Embryonic facial prominence (tissue), 1 donor: ENCODE data around the gene SLC7A4.
A peak's percentile ranks its signal among the peaks of the same experiment; 100 is the strongest.
"Not testable (repeated sequence)": the region's sequence is repeated elsewhere in the genome, so short reads cannot be mapped to it uniquely, and the experiment has no call there.

Source experiments
- DNase-seq: peaks from one replicate; pipeline ENCODE4 v3.0.0-alpha.2; 2016; ENCODE audit errors: extremely low spot score

SLC7A4 gene

DNA sequence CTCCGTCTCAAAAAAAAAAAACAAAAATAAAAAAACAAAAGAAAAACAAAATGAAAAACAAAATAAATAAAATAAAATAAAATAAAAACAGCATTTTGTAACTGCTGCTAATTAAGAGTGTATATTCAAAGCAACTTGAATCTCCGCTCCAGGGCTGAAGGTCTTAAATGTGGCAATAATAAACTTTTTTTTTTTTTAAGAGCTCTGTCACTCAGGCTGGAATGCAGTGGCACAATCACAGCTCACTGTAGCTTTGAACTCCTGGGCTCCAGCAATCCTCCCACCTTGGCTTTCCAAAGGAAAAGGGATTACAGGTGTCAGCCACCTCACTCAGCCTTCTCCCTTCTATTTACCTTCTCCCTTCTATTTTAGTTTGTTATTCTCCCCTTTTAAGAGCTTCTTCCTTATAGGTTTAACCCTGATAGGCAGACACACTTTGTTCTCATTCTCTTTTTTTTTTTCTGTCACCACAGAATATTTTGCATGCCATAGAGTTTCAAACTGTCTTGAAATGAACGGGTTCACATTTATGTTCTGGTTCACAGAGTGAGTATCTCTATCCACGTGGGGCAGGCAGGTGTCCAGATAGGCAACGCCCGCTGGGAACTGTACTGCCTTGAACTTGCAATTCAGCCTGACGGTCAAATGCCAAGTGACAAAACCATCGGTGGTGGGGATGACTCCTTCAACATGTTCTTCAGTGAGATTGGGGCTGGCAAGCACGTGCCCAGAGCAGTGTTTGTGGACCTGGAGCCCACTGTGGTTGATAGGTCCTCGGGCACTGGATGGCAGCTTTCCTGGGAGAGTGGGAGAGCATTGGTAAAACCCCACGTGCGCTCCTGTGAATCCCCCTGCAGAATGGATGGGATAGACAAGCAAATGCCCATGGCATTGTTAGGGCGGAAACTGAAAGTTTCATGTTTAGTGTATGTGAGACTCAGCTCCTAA lies 32.8 kb upstream of the SLC7A4 start:
- no peak for DNase-seq

DNA sequence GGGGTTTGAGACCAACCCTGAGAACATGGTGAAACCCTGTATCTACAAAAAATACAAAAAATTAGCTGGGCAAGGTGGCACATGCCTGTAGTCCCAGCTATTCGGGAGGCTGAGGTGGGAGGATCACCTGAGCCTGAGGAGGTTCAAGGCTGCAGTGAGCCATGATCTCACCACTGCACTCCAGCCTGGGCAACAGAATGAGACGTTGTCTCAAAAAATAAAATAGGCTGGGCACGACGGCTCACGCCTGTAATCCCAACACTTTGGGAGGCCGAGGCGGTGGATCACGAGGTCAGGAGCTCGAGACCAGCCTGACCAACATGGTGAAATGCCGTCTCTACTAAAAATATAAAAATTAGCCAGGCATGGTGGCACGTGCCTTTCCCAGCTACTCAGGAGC lies 32.1 kb upstream of the SLC7A4 start:
- DNase-seq = not testable (repeated sequence)

DNA sequence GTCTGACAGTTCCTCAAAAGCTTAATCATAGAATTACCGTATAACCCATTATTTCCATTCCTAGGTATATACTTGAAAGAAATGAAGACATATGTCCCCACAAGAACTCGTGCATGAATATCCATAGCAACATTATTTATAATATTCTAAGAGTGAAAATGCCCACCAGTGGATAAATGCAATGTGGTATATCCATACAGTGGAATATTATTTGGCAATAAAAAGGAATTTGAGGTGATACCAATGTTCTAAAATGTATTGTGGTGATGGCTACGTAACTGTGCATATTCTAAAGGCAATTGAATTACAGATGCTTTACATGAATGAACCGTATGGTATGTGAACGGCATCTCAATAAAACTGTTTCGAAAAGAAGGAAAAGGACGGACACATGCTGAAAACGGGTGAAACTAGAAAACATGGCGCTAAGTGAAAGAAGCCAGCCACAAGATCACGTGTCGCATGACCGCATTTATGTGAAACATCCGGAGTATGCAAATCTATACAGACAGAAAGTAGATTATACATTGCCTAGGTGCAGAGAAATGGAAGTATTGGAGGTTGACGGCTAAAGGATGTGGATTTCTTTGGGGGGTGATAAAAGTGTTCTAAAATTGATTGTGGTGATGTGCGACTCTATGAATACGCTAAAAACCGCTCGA lies 29.4 kb upstream of the SLC7A4 start:
- DNase-seq = not testable (repeated sequence)

DNA sequence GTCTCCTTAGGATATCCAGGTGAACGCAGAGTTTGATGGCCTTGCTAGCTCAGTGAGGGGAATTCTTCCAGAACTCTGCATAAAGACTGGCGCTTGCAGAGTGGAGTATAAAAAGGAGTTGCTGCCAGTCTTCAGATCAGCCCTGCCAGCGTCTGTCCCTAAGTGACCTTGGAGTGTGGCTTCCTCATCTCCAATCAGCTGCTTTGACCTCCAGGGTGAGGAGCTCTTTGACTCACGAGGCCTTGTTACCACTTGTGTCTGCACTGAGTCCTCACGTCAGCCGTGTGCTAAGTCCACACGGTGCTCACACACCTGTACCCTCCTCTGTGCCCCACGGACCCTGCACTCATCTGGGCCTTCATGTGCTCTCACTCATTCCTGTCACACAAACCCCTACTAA lies 28.0 kb upstream of the SLC7A4 start:
- not testable (repeated sequence) for DNase-seq

DNA sequence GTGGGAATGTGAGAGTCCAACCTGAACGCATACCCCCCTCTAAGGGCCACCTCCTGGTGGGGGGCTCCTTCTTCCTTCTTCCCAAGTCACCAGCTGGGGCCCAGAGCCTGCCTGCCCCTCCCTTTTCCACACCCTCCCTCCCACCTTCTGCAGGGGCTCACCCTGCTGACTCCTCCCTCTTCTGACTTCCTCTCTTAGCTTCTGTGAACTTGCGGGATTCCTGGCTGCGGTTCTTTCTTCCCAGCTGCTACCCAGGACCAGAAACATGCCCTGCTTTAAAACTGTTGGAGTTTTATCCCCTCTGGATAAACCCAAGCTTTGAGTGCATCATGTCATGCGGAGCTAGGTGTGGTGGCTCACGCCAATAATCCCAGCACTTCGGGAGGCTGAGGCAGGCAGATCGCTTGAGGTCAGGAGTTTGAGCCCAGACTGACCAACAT lies 23.5 kb upstream of the SLC7A4 start:
- no peak for DNase-seq

DNA sequence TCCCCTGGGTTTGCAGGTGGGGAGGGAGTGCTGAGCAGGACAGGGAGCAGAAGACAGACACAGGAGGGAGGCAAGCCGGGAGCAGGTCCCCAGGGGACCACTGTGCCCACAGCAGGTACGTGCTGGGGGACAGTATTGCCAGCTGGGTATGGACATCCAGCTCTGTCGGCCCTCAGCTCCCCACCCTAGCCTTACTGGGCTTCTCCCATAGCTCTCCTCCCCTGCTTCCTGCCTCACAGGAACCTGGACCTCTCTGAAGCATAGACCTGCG lies 23.1 kb upstream of the SLC7A4 start:
- DNase-seq = no peak

DNA sequence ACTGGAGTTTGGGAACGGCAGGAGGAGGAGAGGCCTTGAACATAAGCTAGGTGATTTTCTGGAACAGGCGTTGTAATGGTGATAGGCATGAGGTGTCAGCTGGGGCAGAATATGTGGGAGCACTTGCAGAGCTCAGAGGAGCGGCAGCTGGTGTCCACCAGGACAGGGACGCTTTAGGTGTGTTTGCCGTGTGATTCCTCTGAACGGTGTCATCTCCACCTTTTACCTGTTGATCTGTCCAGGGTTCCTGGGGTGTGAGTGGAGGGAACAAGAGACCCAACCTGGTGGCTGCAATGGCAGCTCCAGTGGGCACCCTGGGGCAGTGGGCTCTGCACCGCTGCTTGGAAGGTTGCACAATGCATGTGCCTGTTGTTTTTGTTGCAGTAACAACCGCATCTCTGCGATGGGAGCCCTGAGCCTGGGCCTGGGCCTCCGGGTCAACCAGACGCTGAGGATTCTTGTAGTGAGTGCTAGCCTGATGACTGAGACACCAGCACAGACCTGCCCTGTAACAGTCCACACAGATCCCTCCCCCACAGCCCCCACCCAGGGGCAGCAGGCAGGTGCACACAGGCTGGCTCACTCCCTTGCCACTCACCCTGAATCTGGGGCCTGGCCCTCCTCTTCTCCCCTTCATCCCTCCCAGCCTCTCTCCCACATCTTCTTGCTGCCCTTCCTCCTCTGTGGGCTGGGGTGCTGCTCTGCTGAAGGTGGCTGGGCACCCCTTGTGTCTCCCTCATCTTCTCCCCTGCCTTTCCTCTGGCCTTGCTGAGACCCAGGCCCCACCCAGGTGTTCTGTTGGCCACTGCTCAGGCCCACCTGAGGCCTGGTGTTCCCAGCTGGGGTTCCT lies 22.6 kb upstream of the SLC7A4 start:
- DNase-seq = no peak

DNA sequence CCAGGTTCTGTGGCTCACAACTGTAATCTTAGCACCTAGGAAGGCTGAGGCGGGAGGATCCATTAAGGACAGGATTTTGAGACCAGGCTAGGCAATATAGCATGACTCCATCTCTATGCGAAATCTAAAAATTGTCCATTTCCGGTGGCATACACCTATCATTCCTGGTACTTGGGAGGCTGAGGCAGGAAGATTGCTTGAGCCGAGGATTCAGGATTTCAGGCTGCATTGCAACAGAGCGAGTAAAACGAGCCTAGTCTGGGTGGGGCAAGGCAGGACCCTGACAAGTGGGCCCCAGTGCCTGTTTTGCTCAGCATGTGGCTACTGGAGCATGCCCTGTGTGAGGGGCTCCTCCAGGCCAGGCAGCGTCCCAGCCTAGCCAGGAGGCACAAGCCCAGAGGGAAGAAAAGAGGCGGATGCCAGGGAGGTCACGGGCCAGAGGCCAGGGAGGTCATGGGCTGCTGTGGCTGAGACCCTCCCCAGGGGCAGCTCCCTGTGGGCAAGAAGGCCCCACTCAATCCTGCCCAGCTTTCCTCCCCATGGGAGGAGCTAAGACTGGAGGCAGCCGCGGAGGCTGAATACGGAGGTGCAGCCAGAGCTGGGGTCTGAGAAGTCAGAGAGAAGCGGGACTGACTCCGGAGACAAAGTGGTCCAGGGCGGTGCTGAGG lies 21.8 kb upstream of the SLC7A4 start:
- no peak for DNase-seq

DNA sequence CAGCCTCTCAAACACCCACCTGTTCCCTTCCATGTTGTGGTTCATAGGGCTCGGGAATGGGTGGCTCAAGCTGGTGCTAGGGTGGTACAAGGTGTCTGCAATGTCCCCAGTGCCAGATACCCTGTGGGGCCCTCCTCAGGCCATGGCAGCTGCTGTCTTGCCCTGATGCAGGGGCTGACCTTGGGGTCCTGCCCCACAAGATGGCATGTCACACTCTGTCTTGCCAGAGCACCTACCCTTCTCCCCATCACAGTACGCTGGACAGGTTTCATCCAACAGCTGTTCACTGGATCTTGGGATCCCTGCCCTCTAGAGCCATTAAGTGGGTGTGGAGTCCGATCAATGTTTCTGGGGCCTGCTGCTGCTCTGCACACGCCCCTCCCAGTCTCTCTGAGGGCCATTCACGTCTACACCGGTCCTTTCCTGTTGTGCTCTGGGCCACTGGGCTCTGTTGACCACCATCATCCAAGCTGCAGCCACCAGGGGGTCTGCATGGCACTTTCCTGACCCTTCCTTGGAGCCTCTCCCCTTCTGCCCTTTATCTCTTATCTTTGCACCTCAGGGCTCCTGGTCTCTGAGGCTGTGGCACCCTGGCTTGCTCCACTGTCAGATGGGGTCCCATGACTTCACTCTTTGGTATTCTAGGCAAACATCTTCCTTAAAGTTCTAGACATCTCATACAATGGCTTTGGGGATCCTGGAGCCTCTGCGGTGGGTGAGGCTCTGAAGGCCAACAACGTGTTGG lies 20.5 kb upstream of the SLC7A4 start:
- DNase-seq = no peak

DNA sequence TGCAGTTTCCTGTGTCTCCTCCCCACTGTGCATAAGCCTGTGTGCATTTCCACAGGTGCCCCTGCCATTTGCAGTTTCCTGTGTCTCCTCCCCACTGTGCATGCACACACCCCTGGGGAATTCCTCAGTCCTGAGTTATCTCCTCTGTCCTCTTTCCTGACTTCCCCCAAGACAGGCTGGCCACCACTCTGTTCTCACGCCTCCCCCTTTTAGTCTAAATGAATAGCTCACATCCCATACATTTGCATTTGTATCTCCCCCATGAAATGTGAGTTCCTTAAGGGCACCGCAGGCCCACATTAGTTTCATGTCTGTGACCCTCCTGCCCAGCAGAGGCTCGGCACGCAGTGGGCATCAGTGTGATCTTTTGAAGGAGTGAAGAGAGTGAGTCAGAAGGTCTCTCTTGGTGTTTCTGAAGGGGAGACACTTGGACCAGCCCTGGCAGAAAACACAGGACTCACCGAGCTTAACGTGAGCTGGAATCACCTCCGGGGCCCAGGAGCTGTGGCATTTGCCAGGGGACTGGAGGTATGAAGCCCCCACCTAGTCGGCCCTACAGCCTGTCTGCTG lies 19.6 kb upstream of the SLC7A4 start:
- DNase-seq = no peak

DNA sequence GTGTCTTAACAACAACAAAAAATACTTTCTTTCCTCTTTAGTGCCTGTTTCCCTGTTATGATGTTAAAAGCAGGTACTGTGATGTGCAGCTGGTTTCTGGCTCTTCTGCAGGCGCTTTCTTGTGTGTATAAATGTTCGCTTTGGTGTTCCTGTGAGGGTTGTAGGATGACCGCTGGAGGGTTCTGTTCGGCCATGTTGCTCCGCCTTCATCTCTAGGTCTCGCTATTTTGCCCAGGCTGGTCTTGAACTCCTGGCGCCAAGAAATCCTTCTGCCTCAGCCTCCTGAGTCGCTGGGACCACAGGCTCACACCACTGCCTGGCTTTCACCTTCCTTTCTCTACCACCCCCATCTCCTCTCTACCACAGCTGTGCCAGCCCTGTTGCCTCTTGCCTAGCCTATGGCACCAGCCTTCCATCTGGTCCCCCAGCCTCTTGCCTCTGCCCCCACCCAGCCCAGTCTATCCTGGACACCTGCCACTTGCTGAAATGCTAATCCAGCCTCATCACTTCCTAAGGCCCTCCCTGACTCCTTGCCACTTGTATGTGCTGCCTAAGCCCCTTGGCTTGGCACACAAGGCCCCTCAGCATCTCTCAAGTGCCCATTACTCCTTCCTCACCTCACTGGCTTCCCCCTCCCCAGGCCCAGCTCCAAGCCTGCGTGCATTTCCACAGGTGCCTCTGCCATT lies 18.9 kb upstream of the SLC7A4 start:
- no peak for DNase-seq

DNA sequence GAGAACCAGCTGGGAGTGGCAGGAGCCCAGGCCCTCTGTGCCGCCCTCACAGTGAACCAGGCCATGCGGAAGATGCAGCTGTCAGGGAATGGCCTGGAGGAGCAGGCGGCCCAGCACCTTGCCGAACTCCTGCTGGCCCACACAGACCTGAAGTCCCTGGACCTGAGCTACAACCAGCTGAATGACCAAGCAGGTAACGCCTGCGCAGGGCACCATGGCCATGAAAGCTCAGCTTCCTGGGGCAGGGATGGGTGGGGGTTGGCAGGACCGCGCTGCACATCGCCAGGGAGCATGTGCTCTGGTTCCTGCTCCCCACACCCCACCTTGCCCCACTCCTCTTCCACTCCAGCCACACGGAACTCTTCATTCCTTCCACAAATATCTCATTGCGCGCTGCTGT lies 16.6 kb upstream of the SLC7A4 start:
- DNase-seq = not testable (repeated sequence)

DNA sequence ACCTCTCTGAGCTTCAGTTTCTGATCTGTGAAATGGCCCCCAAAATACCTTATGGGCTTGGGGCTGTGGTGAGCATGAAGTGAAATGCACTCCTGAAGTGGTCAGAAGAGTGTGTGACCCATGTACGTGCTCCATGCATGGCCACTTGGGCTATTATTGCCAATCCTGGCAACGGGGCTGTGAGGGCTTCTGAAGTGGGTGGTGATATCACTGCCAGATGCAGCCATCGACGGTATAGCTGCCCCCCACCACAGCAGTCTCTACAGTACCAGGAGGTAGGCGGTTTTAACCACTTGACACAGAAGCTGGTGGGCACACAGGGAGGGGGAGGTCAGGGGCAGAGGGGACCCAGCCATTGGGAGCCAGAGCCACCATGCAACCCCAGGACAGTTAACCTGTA lies 16.1 kb upstream of the SLC7A4 start:
- not testable (repeated sequence) for DNase-seq

DNA sequence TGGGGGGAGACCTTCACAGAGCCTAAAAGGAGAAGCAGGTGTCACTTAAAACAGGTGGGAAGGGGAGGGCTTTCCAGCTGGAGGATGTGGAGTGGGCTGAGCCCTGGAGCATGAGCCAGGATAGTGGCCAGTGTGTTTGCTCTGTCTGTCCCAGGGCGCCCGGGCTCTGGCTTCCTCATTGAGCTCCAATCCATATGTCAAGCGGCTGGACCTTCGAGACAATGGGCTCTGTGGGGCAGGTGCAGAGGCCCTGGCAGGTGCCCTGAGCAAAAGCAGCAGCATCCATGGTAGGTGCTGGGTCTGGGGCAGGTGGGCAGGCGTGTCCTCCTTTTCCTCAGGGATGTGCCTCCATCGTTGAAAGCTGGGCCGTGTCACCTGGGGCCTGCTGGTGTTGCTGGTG lies 15.4 kb upstream of the SLC7A4 start:
- DNase-seq = no peak

DNA sequence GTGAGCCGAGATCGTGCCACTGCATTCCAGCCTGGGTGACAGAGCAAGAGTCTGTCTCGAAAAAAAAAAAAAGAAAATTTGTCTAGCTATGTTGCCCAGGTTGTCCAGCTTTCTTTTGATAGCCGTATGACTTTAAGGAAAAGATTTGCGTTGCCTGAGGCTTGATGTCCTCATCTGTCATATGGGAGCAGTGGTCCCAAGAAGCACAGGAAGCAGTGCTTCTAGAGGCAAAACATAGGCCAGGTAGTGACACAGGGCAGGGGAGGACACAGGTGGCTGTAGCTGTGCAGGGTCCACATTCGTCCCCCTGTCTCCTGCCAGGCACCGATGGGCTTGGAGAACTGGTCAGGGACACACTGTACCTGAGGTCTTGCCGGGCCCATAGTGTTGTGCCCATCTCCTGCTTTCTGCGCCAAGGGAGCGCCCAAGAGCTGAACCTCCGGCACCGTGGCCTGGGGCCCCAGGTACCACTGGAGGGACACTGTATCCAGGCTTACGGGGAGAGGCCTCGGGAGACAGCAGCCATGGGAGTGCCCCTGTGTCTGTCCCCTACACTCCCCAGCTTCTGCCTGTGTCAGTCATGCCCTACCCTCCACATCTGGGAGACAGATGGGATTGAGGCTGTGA lies 14.8 kb upstream of the SLC7A4 start:
- DNase-seq = no peak

DNA sequence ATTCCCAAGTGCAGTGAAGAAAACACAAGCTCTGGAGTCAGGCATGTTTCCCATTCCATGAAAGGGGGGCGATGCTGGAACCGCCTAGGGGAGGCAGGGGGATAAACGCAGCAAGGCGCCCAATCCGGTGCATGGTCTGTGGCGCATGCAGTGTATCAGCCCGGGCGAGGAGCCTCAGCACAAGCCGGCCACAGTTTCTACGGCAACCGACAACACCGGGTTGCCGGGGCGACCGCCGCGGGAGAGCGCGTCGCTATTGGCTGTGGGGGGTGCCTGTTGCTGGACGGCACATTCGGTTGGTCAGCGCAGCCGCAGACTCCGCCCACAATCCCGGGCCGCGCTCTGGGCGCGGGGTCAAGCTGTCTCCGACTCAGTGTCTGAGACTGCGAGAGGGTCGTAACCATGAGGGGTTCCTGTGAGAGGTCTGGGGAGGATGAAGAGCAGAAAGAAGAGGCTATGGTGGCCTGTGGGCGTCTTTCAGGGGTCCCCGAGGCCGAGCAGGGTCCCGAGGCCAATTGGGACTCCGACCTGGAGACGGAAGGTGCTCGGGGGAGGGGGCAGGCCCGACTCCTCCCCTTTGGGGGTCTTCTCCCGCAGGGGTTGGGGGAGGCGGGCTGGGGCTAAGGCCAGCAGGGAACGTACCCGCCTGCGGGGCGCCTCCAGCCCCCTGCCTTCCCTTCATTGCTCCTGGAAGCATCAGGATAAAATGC lies 13.4 kb upstream of the SLC7A4 start, which contains the start of gene LRRC74B:
TSS of gene LRRC74B (plus strand) at position 362 of the 710 bp plus-strand sequence. CDS start at position 403, 41 bp downstream.
- peak; percentile 84 for DNase-seq

DNA sequence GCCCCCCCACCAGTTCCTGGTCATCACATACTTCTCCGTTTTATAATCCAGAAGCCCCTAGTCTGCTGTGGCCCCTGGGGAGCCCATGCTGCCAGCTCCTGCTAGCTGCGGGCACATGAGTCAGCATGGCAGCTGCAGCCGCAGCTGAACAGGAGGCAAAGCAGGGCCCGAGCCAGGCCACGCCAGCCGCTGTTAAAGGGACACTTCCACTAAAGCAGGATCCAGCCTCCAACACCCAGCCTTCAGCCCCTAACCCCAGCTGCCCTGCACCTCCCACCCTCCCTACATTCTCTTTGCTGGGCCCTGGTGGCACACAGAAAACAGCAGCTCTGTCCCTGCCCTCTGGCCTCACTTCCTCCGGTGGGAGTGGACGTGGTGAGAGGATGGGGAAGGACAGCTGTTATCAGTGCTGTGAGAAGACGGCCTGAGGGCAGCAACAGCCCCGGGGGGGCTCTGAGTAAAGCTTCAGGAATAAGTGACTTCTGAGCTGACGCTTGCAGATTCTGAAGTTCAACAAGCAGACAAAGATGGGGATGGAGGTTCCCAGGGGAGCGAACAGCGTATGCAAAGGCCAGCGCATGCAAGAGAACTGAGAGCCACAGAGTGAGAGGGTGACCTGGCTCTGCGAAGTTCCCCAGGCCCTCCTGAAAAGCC lies 12.7 kb upstream of the SLC7A4 start:
- no peak for DNase-seq

DNA sequence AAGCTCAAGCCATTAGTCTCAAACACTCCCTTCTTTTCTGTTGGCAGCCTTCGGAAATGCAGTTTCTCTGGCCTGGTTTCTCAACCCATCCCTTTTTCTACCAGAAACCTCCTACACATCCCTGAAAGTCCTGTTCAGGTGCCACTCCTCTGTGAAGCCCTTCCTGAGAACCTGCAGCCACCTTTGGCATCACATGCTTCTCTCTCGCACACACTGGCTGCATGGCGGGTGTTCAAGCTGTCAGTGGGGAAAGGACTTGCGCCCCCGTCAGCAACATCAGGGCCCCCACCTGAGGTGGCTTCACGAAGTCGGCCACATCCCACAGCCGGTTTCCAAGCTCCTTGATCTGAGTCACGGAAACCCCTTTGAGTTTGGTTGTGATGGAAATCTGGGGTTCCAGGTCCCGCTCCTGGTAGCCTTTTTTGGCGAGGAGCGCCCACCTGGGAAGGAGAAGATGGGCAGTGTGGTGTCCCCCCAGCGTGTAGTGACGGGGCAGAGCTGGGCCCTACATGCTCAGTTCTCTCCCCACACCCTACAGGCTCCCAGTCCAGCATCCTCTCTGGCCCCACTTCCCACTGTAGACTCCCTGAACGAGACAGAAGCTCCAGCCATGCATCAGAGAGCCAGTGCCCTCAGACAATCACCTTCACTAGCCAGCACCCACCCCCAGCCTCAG lies 11.6 kb upstream of the SLC7A4 start:
- no peak for DNase-seq
